SIG-M5 treated with dmso at 0.1 percent for 504 hours (cell line): Measurements from ENCODE around the gene CLDN2.
"Not testable (repeated sequence)": the region's sequence is repeated elsewhere in the genome, so short reads cannot be mapped to it uniquely, and the experiment has no call there.

Source experiments
- DNase-seq: peaks from one replicate; lab custom pipeline; 2025; ENCODE audit not compliant: unreplicated experiment; lab: John Stamatoyannopoulos, UW

The CLDN2 gene, protein sequence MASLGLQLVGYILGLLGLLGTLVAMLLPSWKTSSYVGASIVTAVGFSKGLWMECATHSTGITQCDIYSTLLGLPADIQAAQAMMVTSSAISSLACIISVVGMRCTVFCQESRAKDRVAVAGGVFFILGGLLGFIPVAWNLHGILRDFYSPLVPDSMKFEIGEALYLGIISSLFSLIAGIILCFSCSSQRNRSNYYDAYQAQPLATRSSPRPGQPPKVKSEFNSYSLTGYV

DNA sequence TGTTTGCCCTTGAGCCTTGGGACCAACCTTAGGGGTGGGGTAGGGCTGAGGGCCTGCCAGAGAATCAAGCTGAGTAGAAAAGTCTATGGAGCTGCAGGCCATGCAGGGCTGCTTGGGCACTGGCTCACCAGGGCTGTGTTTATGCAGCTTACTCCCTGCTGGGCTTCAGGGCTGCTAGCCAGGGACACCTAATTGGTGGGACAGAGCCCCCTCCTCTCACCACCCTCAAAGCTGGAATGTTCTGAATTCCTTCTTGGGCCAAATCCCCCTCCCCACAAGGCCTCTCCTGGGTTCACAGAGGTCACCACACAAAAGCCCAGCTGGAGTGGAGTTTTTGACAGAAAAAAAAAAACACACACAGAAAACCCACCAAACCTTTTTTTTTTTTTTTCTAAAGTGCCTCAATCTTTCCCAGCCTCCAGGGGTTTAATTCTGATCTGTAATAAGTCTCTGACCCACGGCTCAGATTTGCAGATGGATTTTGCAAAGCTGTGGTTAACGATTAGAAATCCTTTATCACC is at the start of gene CLDN2:
Gene CLDN2 (plus strand): TSS at position 471 of the 521 bp plus-strand sequence. CDS start 7,827 bp downstream, outside the sequence.
- DNase-seq = no peak

DNA sequence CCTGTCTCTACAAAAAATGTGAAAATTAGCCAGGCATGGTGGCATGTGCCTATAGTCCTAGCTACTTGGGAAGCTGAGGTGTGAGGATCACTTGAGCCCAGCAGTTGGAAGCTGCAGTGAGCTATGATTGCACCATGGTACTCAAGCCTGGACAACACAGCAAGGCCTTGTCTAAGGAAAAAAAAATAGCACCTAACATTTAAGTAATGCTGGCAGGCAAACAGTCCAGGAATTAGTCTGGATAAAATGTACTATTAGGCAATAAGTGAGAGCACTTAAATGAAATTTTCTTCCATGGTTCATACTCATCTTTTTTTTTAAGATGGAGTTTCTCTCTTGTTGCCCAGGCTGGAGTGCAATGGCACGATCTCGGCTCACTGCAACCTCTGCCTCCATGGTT is 47.4 kb upstream of the CLDN2 start:
- DNase-seq = not testable (repeated sequence)

DNA sequence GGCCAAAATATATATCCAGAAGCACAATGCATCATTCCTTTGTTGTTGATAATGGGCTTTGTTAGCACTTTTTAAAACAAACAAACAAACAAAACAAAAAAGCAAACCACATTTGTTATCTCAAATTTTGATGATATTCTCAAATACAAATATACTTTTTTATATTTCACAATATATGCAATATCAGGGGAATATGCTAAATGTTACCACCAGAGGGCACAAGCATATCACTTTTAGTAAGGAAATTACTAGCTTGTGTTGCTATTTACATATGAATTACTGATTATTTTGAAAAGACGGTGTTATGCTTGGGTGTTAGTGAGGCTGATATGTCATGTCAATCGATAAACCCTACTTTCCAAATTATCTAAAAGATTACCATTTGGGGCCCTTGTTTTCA is 46.1 kb upstream of the CLDN2 start:
- peak; percentile 12 for DNase-seq

DNA sequence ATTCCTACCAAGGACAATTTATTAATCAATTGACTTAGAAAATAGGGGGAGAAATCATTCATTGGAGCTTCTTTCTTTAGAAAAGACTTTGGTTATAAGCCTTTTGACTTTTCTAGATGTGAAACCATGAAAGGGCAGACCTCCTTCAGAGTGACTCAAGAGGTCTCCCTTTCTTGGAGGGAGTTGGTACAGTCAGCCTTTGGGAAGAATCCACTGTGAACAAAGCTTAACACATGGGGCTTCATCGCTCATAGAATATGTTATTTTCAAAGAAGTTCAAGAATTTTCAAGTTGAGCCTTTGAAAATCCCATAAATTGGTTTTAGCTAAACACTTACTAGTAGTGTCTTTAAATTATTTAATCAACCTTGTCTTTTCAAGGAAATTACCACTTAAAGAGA is 45.1 kb upstream of the CLDN2 start:
- no peak for DNase-seq

DNA sequence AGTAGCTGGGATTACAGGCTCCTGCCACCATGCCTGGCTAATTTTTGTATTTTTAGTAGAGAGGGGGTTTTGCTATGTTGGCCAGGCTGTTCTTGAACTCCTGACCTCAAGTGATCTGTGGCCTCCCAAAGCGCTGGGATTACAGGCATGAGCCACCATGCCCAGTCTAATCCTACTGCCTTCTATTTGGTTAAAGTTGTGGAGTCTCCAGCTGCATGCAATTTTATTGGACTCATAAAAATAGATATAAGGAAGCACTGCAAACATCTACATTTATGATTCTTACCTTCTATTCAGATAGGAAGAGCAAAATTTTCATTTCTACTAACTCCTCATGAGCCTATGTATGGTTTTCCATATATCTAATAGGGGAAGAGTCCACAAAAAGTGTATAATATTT is 30.7 kb upstream of the CLDN2 start:
- no peak for DNase-seq

DNA sequence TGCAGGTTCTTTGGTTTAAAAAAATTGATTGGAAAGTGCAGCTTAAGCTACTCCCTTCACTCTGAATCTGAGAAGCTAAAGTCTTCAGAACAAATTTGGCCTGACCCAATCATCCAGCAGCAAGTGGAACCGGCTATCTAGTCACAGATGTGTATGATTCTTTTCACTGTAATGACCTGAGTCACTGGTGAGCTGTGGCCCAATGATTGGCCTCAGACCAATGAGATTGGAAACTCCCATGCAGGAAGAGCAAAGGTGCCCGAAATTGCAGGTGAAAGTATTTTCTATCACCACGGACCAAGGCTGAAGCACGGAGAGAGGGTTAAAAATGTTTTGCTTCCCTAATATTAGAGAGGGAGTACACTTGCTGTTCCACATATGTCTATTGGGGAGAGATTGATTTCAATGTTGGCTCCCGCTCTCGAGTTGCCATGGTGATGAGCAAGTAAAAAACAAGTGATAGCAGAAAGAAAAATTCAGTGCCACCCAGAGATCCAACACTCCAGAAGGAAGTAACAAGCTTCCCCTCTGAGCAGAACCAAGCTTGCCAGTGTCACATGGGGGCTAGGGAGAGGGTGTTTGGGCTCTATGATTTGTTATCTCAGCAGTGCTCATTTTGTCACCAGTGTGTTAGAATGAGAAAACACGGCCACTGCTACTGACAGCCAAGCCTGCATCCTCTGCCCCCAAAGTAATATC is 28.3 kb upstream of the CLDN2 start:
- no peak for DNase-seq

DNA sequence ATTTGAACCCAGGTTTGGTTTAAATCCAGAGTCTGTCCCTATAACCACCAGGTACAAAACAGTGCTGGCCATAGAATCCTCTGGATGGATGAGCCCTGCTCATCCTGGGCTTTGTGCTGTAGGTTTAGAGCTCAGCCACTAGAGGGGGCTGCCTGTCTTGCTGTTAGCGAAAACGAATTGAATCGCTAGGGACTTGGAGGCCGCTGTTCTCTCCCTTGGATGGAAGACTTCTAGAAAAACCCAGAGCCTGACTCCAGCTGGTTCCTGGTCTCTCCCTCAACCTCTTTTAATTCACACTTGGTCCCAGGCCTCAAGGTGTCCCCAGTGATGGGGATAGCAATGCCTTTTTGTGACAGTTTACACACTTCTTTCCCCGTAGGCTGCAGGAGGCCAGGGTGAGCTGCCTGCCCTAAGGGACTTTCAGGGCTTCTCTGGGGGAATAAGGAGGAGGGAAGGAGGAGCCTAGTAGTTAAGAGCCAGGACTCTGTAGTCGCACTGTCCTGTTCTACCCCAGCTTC is 25.8 kb upstream of the CLDN2 start:
- peak; percentile 40 for DNase-seq

DNA sequence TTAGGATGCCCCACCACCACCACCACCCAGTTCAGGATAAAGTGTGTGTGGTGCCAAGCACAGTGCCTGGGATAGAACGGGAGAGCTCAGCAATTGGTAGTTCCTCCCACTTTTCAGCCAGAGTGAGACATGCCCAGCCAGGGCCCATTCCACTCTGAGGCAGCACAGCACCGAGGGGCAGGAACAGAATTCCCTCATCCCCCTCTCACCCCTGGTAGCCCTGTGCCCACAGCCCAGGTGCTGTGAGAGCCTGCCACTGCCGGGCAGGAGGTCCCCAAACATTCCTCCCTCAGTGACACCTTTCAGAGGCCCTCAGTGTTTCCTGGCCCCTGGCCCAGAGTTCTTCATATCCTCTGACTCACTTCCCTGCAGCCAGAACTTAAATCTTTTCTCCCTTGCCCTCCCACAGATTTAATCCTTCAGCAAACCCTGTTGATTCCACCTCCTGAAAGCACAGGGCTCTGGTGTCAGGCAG is 25.2 kb upstream of the CLDN2 start:
- DNase-seq = no peak

DNA sequence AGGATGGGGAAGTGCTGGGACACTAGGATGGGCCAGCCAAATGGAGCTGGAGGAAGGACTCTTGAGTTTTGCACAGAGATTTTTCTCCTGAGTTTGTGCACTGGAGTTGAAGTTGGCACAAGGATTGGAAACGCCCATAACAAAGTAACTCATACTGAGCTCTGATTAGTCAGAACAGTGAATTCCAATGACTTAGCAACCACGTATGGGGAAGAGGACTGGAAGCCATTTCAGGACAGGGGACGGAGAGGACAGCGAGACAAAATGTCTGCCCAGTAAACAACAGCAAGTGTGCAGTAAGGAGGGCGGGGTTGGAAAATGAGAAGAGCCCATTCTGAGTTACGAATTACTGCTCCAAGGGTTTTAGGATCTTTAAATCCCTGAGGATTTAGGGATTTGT is 22.9 kb upstream of the CLDN2 start:
- no peak for DNase-seq

DNA sequence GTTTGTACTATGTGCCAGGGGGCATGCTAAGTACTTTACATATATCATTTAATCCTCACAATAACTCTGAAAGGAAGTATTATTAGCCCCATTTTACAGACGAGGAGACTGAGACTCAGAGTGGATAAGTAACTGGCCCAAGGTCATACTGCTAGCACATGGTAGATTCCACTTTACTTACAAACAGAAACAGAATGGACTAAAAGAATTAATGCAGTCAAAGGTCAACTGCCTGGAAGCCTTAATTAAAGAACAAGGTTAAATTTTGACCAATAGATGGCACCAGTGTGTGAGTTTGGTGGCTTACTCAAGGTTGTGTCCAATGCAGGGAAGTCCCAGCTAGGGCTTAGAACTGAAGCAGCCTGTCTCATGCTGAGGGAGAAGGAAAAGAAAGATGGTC is 21.7 kb upstream of the CLDN2 start:
- peak; percentile 33 for DNase-seq

DNA sequence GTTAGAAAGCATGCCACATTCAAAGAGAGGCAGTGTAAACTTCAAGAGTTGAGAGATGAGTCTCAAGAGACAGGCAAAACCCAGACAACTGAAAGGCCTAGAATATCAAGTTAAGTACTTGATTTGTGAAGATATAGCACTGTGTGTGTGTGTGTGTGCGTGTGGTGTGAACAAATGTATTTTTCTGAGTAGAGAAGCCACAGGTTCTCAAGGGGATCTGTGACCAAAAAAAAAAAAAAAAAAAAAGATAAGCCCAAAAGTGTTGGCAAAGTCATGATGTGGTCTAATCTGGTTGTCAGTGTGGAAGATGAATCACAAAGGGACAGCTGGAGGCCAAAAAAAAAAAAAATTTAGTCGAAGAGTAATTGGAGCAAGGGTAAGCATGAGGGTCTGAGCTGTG is 20.9 kb upstream of the CLDN2 start:
- no peak for DNase-seq

DNA sequence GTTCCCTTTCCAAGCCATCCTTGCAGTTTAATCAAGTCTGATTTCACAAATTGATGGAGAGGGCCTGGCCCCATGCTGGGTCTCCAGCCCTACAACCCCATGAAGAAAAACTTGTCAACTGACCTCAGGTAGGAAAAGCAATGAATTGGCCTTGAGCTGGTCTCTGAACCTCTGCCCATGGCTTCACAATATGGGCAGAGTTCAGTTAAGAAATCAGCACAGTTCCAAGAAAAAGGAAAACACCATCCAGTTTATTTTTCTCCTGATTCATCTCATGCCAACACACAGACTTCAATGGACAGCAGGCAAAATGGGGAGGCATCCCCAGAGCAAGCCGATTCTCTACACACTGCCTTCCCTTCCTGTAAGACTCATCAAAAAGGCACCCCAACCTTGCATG is 20.4 kb upstream of the CLDN2 start:
- DNase-seq = no peak

DNA sequence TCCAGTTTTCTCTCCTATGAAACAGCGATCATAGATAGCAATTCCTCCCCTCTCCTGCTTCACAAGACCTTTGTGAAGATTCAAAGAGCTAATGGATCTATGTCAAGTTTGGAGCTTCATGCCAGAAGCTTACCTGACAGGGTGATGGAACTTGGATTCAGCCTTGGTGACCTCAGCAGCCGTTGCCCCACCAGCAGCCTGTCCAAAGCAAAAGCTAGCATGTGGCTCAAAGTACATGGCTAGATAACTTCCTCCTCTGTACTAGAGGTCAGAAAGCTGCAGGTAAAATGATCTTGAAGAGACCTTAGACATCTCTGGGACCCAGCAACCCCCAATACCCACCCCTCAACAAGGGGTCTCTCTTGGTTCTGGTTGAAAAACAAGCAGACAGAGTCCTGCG is 18.9 kb upstream of the CLDN2 start:
- no peak for DNase-seq

DNA sequence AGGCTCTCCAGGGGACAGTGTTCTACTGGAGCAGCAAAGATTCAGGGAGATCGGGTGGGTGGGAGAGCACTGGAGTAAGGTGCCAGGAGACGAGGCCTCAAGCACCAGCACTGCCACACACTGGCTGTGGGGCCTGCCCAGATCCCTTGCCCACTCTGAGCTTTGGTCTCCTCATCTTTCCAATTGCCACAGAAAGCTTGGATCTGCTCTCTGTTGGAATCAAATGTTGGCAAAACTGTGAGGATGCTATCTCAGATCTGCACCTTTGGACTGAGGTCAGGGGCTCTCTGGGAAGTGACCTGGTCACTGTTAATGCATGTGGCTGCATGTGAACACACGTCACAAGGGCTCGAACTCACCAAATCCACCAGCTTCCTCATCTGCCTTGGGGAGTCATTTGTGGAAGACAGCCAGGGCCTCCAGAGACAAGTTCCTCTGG is 18.4 kb upstream of the CLDN2 start:
- no peak for DNase-seq

DNA sequence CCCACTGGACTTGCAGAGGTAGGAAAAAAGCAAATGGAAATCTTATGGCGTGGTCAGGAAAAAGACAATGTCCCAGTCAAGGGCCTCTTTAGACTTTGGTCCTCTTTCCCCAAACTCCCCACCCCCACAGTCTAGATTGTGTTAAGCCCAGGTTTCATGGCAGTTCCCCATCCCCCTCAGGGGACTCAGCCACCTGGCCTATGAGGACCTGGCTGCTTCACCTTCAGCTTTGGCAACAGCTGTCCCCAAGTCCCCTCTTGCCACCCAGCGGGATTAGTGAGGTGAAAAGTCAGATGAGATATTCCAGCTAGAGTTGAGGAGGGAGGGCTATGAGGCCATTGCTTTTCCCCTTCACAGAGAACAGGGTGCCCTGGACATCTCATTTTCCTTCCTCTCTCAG is 17.5 kb upstream of the CLDN2 start:
- DNase-seq = no peak

DNA sequence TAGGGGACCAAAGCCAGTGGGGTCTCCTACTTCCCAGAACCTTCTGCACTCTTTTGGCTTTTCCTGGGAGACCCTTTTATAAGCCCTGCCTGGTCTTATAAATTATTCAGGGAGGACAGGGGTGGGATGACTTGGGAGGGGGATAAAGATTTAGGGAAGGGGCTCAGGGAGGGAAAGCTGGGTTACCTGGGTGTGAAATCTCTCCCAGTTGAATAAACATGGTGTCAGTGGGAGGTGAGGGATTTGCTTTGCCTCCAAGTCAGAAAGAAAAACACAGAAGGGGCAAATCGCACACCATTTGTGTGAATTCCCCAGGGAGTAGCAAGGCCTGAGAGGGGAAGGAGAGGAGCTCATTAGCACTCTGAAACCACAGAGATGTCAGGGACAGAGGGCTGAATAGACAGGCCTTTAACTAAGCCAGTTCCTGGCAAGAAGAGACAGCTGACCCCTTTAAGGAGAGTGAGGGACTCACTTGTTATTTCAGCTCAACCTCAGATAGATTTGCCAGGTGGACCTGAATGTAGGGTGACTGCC is 16.8 kb upstream of the CLDN2 start, which contains the start of gene RIPPLY1:
Gene RIPPLY1 (minus strand): TSS at position 51 of the 534 bp plus-strand sequence. CDS start 54 bp downstream, outside the sequence.
- DNase-seq = no peak

DNA sequence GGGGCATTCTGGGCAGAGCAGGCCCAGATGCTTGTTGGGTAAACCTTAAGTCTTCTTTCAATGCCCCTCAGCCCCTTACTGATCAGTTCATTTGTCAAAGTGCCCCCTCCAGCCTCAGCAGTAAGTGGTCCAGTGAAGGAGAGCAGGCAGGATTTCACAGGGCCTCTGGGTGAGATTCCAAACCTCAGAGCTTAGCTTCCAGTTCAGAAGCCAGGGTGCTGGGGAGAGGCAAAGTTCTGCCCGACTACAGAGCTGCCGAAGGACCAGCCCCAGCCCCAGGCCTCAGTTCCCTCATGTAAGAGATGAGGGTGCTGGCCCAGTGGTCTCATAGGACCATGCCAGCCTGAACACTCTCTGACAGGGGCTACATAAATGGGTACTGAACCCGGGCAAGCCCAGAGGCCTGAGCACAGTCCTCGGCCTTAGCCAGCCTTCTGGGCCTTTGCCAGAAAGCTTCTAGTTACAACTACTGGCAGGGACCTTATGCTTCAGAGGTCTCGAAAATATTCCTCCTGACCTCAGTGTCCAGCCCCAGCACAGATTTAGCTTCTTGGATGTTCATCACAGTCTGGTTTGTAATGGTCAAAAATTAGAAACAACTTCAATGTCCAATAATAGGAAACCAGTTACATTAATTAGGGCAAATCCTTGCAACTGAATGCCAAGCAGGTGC is 16.2 kb upstream of the CLDN2 start:
- no peak for DNase-seq

DNA sequence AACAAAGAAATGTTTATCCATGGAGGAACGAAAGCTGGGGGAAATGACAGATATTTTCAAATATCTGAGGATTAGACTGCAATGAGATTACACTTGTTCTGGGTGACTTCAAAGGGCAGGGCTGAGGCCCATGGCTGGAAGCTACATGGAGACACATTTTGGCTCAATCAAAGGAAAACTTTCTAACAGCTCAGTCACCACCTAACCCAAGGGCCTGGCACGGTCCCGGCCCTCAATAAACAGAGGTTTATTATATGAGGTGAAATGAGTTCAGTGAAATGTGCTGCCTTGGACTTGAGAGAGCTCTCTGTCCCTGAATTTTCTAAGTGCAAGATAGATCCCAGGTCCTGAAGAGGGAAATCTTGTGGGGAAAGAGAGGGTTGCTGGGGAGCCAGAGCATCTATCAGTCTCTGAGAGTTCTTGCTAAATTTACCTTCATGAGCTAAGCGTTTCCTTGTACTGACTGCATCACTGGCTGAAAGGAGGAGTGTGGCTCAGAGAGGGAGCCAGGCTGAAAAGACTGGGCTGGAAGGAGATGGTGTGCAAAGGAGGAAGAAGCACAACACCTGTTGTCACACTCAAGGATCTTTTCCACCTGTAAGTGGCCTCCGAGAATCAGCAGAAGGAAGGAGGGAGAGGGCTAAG is 15.0 kb upstream of the CLDN2 start:
- no peak for DNase-seq

DNA sequence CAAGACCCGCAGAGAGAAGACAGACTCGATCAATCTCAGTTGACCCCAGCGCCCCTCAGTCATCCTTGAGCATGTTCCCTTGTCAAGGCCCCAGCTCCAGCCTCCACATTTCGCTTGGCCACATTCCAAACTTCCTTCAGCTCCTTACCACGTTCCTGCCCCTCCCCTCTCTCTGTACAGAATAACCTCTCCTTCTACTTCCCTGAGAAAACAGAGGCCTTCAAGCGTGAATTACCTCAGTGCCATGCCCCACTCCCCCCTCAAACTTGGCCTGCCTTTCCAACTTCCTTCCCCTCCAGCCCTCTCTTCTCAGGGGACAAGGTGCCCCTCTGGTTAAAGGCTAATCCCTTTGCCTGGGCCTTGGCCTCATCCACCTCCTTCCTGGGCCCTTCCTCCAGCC is 13.8 kb upstream of the CLDN2 start:
- no peak for DNase-seq

DNA sequence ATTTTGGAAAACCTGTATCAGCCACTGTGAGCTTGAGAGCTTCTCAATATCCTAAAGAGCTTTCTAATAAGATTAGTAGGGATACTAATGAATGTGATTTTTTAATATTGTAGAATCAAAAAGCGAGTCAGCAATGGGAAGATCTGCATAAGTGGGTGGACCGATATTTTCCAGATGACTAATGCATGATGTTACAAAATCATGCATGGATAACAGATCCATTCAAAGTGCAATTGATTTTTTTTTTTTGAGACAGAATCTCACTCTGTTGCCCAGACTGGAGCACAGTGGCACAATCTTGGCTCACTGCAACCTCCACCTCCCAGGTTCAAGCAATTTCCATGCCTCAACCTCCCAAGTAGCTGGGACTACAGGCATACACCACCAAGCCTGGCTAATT is 7.3 kb upstream of the CLDN2 start:
- DNase-seq = no peak
